ENCODE results near the gene UBE2L6.

DNA sequence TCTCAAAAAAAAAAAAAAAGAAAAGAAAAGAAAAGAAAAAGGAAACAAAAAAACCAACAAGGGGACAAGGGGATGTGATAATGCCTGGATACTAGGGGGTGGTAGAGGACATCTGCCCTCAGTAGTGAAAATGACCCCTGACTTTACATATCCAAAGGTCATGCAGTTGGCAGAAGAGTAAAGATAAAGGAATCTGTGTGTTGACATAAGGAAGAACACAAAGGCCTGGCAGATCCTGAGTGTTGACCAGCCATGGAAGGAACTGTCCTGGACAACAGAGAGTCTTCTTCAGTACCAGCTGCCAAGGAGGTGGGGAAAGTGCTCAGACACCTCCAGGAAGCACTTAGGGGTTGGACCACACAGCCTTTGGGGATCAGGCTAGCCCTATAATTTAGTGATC lies 64.6 kb downstream of the UBE2L6 start:
- TF ChIP-seq CTCF (IDR thresholded peaks at IDR 0.05; ENCODE audit: insufficient read depth, low read length, poor library complexity, severe bottlenecking): no peak
- no peak for TF ChIP-seq EZH2phosphoT487 (conservative IDR thresholded peaks at IDR 0.05; ENCODE audit: low read length)
